ENCODE measurements around the gene MOK. TPM values are rescaled to one million over a fixed set of nuclear protein-coding genes. Genes with fewer than 3 reads are reported as not detected.

Gene MOK
- total RNA-seq, 1 donor from 2014 or later, result 1.8 TPM

GRCh38 chr14:102211240-102211639 is 93.7 kb downstream of the MOK start:
- POLR2A ChIA-PET, result no interaction called here
- no peak for TF ChIP-seq CTCF (IDR thresholded peaks at IDR 0.05)
- no peaks in the 10 kb centered on the region for H3K4me1 Mint-ChIP-seq
- H3K36me3 Mint-ChIP-seq (ENCODE audit: low read depth), result peaks cover 69% of the 10 kb centered on the region
- ATAC-seq (ENCODE audit: low read depth) (no peak), DNase-seq (no peak)
- H3K9me3 Mint-ChIP-seq, result no peaks in the 10 kb centered on the region
- CTCF ChIA-PET, result no interaction called here
- intact Hi-C loops (cut with micrococcal nuclease), result no loop called here
- H3K27me3 Mint-ChIP-seq, result no peaks in the 10 kb centered on the region
- no peak overlapping the region for H3K27ac Mint-ChIP-seq
- H3K4me3 Mint-ChIP-seq, result no peak overlapping the region

- ATAC-seq (ENCODE audit: low read depth), result no peak
- Mint-ChIP-seq H3K27me3 (no peaks in the 10 kb centered on the region), H3K4me3 (no peak overlapping the region), H3K36me3 (ENCODE audit: low read depth) (peaks cover 73% of the 10 kb centered on the region), H3K27ac (no peak overlapping the region), H3K4me1 (no peaks in the 10 kb centered on the region), H3K9me3 (no peaks in the 10 kb centered on the region)
- no peak for DNase-seq
- CTCF ChIA-PET, result no interaction called here
- POLR2A ChIA-PET, result no interaction called here
- intact Hi-C loops (cut with micrococcal nuclease), result no loop called here
- TF ChIP-seq CTCF (IDR thresholded peaks at IDR 0.05), result no peak
Observed at GRCh38 chr14:102210421-102211042, 94.4 kb downstream of the MOK start.

DNA sequence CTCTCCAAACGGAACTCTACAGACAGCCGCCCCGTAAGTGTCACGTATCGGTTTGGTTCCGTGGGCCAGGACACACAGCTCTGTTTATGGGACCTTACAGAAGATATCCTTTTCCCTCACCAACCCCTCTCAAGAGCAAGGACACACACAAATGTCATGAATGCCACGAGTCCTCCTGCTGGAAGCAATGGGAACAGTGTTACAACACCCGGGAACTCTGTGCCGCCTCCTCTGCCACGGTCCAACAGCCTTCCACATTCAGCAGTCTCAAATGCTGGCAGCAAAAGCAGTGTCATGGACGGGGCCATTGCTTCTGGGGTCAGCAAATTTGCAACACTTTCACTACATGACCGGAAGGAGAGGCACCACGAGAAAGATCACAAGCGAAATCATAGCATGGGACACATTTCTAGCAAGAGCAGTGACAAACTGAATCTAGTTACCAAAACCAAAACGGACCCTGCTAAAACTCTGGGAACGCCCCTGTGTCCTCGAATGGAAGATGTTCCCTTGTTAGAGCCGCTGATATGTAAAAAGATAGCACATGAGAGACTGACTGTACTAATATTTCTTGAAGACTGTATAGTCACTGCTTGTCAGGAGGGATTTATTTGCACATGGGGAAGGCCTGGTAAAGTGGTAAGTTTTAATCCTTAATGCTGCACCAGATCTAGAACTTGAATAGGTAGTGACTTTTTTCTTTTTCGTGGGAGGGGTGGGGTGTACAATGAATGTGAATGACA is 95.6 kb downstream of the MOK start:
- H3K4me1 Mint-ChIP-seq, result no peaks in the 10 kb centered on the region
- no peaks in the 10 kb centered on the region for H3K27me3 Mint-ChIP-seq
- ATAC-seq (ENCODE audit: low read depth), result no peak
- intact Hi-C loops (cut with micrococcal nuclease), result no loop called here
- ChIA-PET CTCF (no interaction called here), POLR2A (no interaction called here)
- no peak overlapping the region for H3K4me3 Mint-ChIP-seq
- TF ChIP-seq CTCF (IDR thresholded peaks at IDR 0.05), result no peak
- no peak for DNase-seq
- H3K36me3 Mint-ChIP-seq (ENCODE audit: low read depth), result peaks cover 76% of the 10 kb centered on the region
- peak overlapping the region; percentile 42 for H3K27ac Mint-ChIP-seq
- no peaks in the 10 kb centered on the region for H3K9me3 Mint-ChIP-seq

GRCh38 chr14:102208741-102209140 is 96.2 kb downstream of the MOK start:
- CTCF ChIA-PET, result no interaction called here
- Mint-ChIP-seq H3K4me3 (no peak overlapping the region), H3K4me1 (no peaks in the 10 kb centered on the region), H3K9me3 (no peaks in the 10 kb centered on the region), H3K27ac (no peak overlapping the region), H3K27me3 (no peaks in the 10 kb centered on the region), H3K36me3 (ENCODE audit: low read depth) (peaks cover 77% of the 10 kb centered on the region)
- TF ChIP-seq CTCF (IDR thresholded peaks at IDR 0.05), result no peak
- intact Hi-C loops (cut with micrococcal nuclease), result no loop called here
- POLR2A ChIA-PET, result no interaction called here
- DNase-seq (no peak), ATAC-seq (ENCODE audit: low read depth) (no peak)

- no peak overlapping the region for H3K4me3 Mint-ChIP-seq
- H3K4me1 Mint-ChIP-seq, result peaks cover 2% of the 10 kb centered on the region
- no peaks in the 10 kb centered on the region for H3K27me3 Mint-ChIP-seq
- TF ChIP-seq CTCF (IDR thresholded peaks at IDR 0.05), result no peak
- ChIA-PET POLR2A (no interaction called here), CTCF (no interaction called here)
- intact Hi-C loops (cut with micrococcal nuclease), result no loop called here
- peaks cover 76% of the 10 kb centered on the region for H3K36me3 Mint-ChIP-seq (ENCODE audit: low read depth)
- ATAC-seq (ENCODE audit: low read depth) (no peak), DNase-seq (no peak)
- no peak overlapping the region for H3K27ac Mint-ChIP-seq
- no peaks in the 10 kb centered on the region for H3K9me3 Mint-ChIP-seq
Observed at GRCh38 chr14:102207831-102208365, 97.1 kb downstream of the MOK start.

All from activated B cell treated with CpG ODN at 0.5 μM for 24 hours (primary cell).